GM12878 (cell line): ENCODE measurements around the gene TRDN. TPM values are rescaled to one million over a fixed set of nuclear protein-coding genes. Genes with fewer than 3 reads are reported as not detected.

Experiments used
- ATAC-seq: fragments of 200-7000 bp; cut with Tn5 transposase; 3 replicates; pipeline ENCODE4 v1.9.1; 2020; ENCODE audit warnings: mild to moderate bottlenecking, moderate library complexity
- BruUV-seq: library from RNA; stranded (reverse); fragments of 400-500 nt; replicated peaks from 2 replicates; lab custom pipeline; 2021; lab: Mats Ljungman, UMichigan
- CTCF ChIA-PET: fragments of 300-600 bp; sonication (Branson Sonifier 250); formaldehyde crosslinking; extraction: SDS; loops from one replicate; lab custom pipeline; 2021; ENCODE audit warnings: inconsistent platforms; lab: Yijun Ruan, JAX
- POLR2A ChIA-PET: fragments of 350-600 bp; formaldehyde crosslinking; extraction: SDS; loops from one replicate; lab custom pipeline; 2021; ENCODE audit warnings: inconsistent platforms; lab: Charles Lee
- RAD21 ChIA-PET: fragments of 300-600 bp; sonication (Branson Sonifier 250); formaldehyde crosslinking; loops from one replicate; lab custom pipeline; 2023; ENCODE audit warnings: antibody characterized with exemption; ENCODE audit not compliant: unreplicated experiment; lab: Charles Lee
- SMC1A ChIA-PET: fragments of 300-600 bp; sonication (Branson Sonifier 250); formaldehyde crosslinking; loops from one replicate; lab custom pipeline; 2023; ENCODE audit not compliant: unreplicated experiment, uncharacterized antibody; lab: Charles Lee
- DNase-seq: peaks from one replicate; pipeline ENCODE4 v3.0.0-alpha.2; 2011; ENCODE audit warnings: low read depth, low spot score
- FAIRE-seq: peaks from 3 replicates; lab custom pipeline; 2011; peaks lifted over from hg19 to GRCh38; lab: Jason Lieb, UNC
- H2AFZ ChIP-seq: 2 replicates; pipeline ENCODE4 v1.6.0; 2011; ENCODE audit warnings: low read depth, low read length, control low read depth; ENCODE audit not compliant: control insufficient read depth
- H3K27ac ChIP-seq: 2 replicates; pipeline ENCODE4 v1.5.1; 2011; ENCODE audit warnings: control low read depth; ENCODE audit not compliant: control insufficient read depth, insufficient read depth
- H3K27me3 ChIP-seq, 2 experiments: replicated peaks in 1 of 2; 2 replicates each; pipeline versions ENCODE4 v1.6.0 to v1.6.1; 2011; ENCODE audit warnings: low read length in 1 of 2; ENCODE audit not compliant: control insufficient read depth in 2 of 2, insufficient read depth in 2 of 2
- H3K36me3 ChIP-seq, 2 experiments: 2 replicates each; pipeline ENCODE4 v1.5.1; 2011; ENCODE audit warnings: low read length in 1 of 2; ENCODE audit not compliant: control insufficient read depth in 2 of 2, insufficient read depth in 2 of 2
- H3K4me1 ChIP-seq: 2 replicates; pipeline ENCODE4 v1.6.1; 2011; ENCODE audit warnings: mild to moderate bottlenecking, low read length, moderate library complexity, mixed read lengths; ENCODE audit not compliant: control insufficient read depth, insufficient read depth
- H3K4me2 ChIP-seq: 2 replicates; pipeline ENCODE4 v1.6.0; 2011; ENCODE audit warnings: control low read depth; ENCODE audit not compliant: control insufficient read depth, insufficient read depth
- H3K4me3 ChIP-seq: fragments of 200-600 bp; sonication (generic); 2 replicates; pipeline ENCODE4 v1.5.1; 2016
- H3K79me2 ChIP-seq: 2 replicates; pipeline ENCODE4 v1.6.0; 2011; ENCODE audit warnings: low read length; ENCODE audit not compliant: control insufficient read depth, insufficient read depth
- H3K9ac ChIP-seq: 2 replicates; pipeline ENCODE4 v1.8.0; 2011; ENCODE audit warnings: low read length, control low read depth, mixed read lengths; ENCODE audit not compliant: control insufficient read depth, insufficient read depth
- H3K9me3 ChIP-seq: replicated peaks from 3 replicates; pipeline ENCODE4 v1.5.1; 2011; ENCODE audit warnings: mild to moderate bottlenecking, low read length; ENCODE audit not compliant: control insufficient read depth, insufficient read depth
- H4K20me1 ChIP-seq: 2 replicates; pipeline ENCODE4 v1.6.0; 2011; ENCODE audit not compliant: control insufficient read depth, insufficient read depth
- ATF7 ChIP-seq: fragments of 450-650 bp; IDR thresholded peaks from 2 replicates; pipeline ENCODE4 v1.6.1; 2016; ENCODE audit warnings: low read depth, mild to moderate bottlenecking
- BACH1 ChIP-seq: fragments of 450-650 bp; IDR thresholded peaks from 2 replicates; pipeline ENCODE4 v1.6.1; 2017; ENCODE audit warnings: mild to moderate bottlenecking, borderline replicate concordance
- CHD2 ChIP-seq: IDR thresholded peaks from 2 replicates; pipeline ENCODE4 v1.6.1; 2011; ENCODE audit warnings: low read depth, low read length, improper control_type of control experiment, borderline replicate concordance
- CREB1 ChIP-seq: IDR thresholded peaks from 2 replicates; pipeline ENCODE4 v1.6.1; 2012; ENCODE audit warnings: low read depth, mild to moderate bottlenecking, inconsistent platforms
- HSF1 ChIP-seq: fragments of 150-350 bp; IDR thresholded peaks from 2 replicates; pipeline ENCODE4 v1.6.1; 2014; ENCODE audit warnings: mild to moderate bottlenecking, low read depth, low read length
- KAT2A ChIP-seq: conservative IDR thresholded peaks from 2 replicates; pipeline ENCODE4 v1.6.1; 2011; ENCODE audit warnings: low read depth, low read length; ENCODE audit not compliant: control insufficient read depth
- MYC ChIP-seq: IDR thresholded peaks from 2 replicates; pipeline ENCODE4 v1.6.1; 2011; ENCODE audit warnings: mild to moderate bottlenecking, low read length, moderate library complexity, inconsistent platforms; ENCODE audit not compliant: insufficient read depth, insufficient replicate concordance, insufficient read length, severe bottlenecking
- NFXL1 ChIP-seq: fragments of 450-650 bp; IDR thresholded peaks from 2 replicates; pipeline ENCODE4 v1.6.1; 2017; ENCODE audit warnings: antibody characterized with exemption, mild to moderate bottlenecking, borderline replicate concordance
- POLR2A ChIP-seq: IDR thresholded peaks from 2 replicates; pipeline ENCODE4 v1.6.1; 2011; ENCODE audit warnings: low read depth, mild to moderate bottlenecking, low read length
- RBBP5 ChIP-seq: fragments of 200-600 bp; sonication (generic); conservative IDR thresholded peaks from 2 replicates; pipeline ENCODE4 v1.6.1; 2016
- SREBF2 ChIP-seq: IDR thresholded peaks from 2 replicates; pipeline ENCODE4 v1.6.1; 2012; ENCODE audit warnings: mild to moderate bottlenecking, low read length
- TARDBP ChIP-seq: IDR thresholded peaks from 2 replicates; pipeline ENCODE4 v1.6.1; 2016; ENCODE audit warnings: borderline replicate concordance
- ZBTB40 ChIP-seq: fragments of 450-650 bp; IDR thresholded peaks from 2 replicates; pipeline ENCODE4 v1.6.1; 2016; ENCODE audit warnings: mild to moderate bottlenecking, moderate library complexity, borderline replicate concordance
- WGBS: methylation state at CpG from one replicate; pipeline ENCODE4 v1.1.6; 2016; ENCODE audit warnings: low lambda C conversion rate; ENCODE audit not compliant: insufficient replicate concordance, insufficient coverage; ENCODE audit errors: missing lambda C conversion rate; 5-methylcytosine and 5-hydroxymethylcytosine counted together
- in situ Hi-C: fragments of 300-500 bp; cut with MboI; formaldehyde crosslinking; loops from 9 replicates; pipeline ENCODE4 v1.14.3; 2018; ENCODE audit warnings: mixed read lengths
- intact Hi-C: fragments of 100-400 bp; cut with micrococcal nuclease; formaldehyde crosslinking; loops from one replicate; pipeline ENCODE4 v1.14.2; 2022; ENCODE audit not compliant: unreplicated experiment
- polyA plus RNA-seq, 11 experiments: library from polyadenylated mRNA; depleted of rRNA in 4 of 11; unstranded in 6 of 11; stranded (reverse) in 5 of 11; fragments of >200 nt; fragmentation: Nextera tagmentation in 4 of 11; fragmentation: Illumina TruSeq in 1 of 11; extraction: Ambion mirVana in 4 of 11; extraction: Trizol in 1 of 11; gene quantifications; 1 replicate in 1 of 11; 2 replicates in 10 of 11; pipeline versions ENCODE4 v1.2.1 to v1.2.3, GENCODE V29; 2011 to 2016; ENCODE audit warnings: inconsistent platforms in 2 of 11, missing spikeins in 2 of 11, low read depth in 1 of 11
- total RNA-seq, 4 experiments: library from RNA; depleted of rRNA in 3 of 4; stranded (reverse); fragments of >200 nt in 3 of 4; fragmentation: Illumina TruSeq in 1 of 4; extraction: Trizol in 1 of 4; gene quantifications; 2 replicates each; pipeline versions ENCODE4 v1.2.1 to v1.2.3, GENCODE V29; 2013 to 2021
- TF ChIP-seq, protein P1 (sequence below): fragments of 450-650 bp; conservative IDR thresholded peaks from 2 replicates; pipeline ENCODE4 v1.6.1; 2017; ENCODE audit warnings: mild to moderate bottlenecking, moderate library complexity
- TF ChIP-seq, protein P2 (sequence below): fragments of 450-650 bp; IDR thresholded peaks from 2 replicates; pipeline ENCODE4 v1.6.1; 2018; ENCODE audit warnings: mild to moderate bottlenecking, low read depth, moderate library complexity; ENCODE audit not compliant: partially characterized antibody

Gene TRDN
- total and polyA plus RNA-seq, 10 of the 15 experiments (the other 5 are each of a cell fraction or from before 2014, with no cell fraction given): not detected

DNA sequence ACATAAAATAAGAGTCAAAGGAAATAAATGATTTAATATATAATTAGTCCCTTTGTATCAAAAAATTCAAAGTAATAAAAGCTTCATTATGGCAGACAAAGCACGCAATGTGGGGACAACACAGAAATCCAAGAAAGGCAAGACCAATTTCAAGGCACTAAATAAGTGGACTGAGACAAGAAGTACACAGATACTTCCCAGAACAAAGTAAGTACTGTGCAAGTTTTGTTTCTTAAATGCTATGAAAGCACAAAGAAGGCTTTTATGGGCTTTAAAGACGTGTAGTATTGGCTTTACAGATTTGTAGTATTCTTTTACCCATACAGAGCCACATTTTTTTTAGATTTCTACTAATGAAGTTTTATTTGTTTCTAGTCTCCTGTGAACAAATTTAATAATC, 174.6 kb downstream of the TRDN start:
- no peaks in the 10 kb centered on the region for H3K36me3 ChIP-seq
- no TSS peak for BruUV-seq
- H3K27me3 ChIP-seq: no peaks in the 10 kb centered on the region
- no peaks in the 10 kb centered on the region for H4K20me1 ChIP-seq
- WGBS: 0% methylated on average over 2 of the region's 2 CpGs
- no peak overlapping the region for H3K27ac ChIP-seq
- RAD21 ChIA-PET: no interaction called here
- H2AFZ ChIP-seq: no peak overlapping the region
- ATAC-seq (no peak), FAIRE-seq (no peak), DNase-seq (no peak)
- no peak overlapping the region for H3K9ac ChIP-seq
- H3K4me2 ChIP-seq: no peak overlapping the region
- no peaks in the 10 kb centered on the region for H3K79me2 ChIP-seq
- in situ Hi-C loops (no loop called here), intact Hi-C loops (no loop called here)
- POLR2A ChIA-PET: no interaction called here
- CTCF ChIA-PET: no interaction called here
- TF ChIP-seq, protein P1, sequence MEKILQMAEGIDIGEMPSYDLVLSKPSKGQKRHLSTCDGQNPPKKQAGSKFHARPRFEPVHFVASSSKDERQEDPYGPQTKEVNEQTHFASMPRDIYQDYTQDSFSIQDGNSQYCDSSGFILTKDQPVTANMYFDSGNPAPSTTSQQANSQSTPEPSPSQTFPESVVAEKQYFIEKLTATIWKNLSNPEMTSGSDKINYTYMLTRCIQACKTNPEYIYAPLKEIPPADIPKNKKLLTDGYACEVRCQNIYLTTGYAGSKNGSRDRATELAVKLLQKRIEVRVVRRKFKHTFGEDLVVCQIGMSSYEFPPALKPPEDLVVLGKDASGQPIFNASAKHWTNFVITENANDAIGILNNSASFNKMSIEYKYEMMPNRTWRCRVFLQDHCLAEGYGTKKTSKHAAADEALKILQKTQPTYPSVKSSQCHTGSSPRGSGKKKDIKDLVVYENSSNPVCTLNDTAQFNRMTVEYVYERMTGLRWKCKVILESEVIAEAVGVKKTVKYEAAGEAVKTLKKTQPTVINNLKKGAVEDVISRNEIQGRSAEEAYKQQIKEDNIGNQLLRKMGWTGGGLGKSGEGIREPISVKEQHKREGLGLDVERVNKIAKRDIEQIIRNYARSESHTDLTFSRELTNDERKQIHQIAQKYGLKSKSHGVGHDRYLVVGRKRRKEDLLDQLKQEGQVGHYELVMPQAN: no peak
- no peak for TF ChIP-seq TARDBP
- no peak for TF ChIP-seq ATF7
- TF ChIP-seq NFXL1: no peak
- no peak for TF ChIP-seq SREBF2
- TF ChIP-seq, protein P2, sequence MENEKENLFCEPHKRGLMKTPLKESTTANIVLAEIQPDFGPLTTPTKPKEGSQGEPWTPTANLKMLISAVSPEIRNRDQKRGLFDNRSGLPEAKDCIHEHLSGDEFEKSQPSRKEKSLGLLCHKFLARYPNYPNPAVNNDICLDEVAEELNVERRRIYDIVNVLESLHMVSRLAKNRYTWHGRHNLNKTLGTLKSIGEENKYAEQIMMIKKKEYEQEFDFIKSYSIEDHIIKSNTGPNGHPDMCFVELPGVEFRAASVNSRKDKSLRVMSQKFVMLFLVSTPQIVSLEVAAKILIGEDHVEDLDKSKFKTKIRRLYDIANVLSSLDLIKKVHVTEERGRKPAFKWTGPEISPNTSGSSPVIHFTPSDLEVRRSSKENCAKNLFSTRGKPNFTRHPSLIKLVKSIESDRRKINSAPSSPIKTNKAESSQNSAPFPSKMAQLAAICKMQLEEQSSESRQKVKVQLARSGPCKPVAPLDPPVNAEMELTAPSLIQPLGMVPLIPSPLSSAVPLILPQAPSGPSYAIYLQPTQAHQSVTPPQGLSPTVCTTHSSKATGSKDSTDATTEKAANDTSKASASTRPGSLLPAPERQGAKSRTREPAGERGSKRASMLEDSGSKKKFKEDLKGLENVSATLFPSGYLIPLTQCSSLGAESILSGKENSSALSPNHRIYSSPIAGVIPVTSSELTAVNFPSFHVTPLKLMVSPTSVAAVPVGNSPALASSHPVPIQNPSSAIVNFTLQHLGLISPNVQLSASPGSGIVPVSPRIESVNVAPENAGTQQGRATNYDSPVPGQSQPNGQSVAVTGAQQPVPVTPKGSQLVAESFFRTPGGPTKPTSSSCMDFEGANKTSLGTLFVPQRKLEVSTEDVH: no peak
- TF ChIP-seq ZBTB40: no peak
- no peak for TF ChIP-seq MYC
- TF ChIP-seq KAT2A: no peak
- no peak for TF ChIP-seq BACH1
- TF ChIP-seq CHD2: no peak
- no peak for TF ChIP-seq HSF1
- no peak for TF ChIP-seq CREB1
- TF ChIP-seq POLR2A: no peak
- TF ChIP-seq RBBP5: no peak
- SMC1A ChIA-PET: no interaction called here
- H3K4me3 ChIP-seq: no peak overlapping the region
- H3K9me3 ChIP-seq: no peaks in the 10 kb centered on the region
- no peaks in the 10 kb centered on the region for H3K4me1 ChIP-seq
